HEK293 (cell line): ENCODE measurements around the gene CACNA1H.

Experiments used
- PRDM10 ChIP-seq: fragments of 450-650 bp; formaldehyde crosslinking; IDR thresholded peaks from 2 replicates; pipeline ENCODE4 v1.5.1; 2016; ENCODE audit warnings: missing biosample characterization, missing genetic modification characterization
- ZEB2 ChIP-seq: fragments of 450-650 bp; formaldehyde crosslinking; IDR thresholded peaks from 2 replicates; pipeline ENCODE4 v1.5.1; 2016; ENCODE audit warnings: missing biosample characterization, missing genetic modification characterization
- ZNF138 ChIP-seq: fragments of 450-650 bp; formaldehyde crosslinking; IDR thresholded peaks from 2 replicates; pipeline ENCODE4 v1.5.1; 2016; ENCODE audit warnings: missing biosample characterization, missing genetic modification characterization, borderline replicate concordance
- TF ChIP-seq, protein P1 (sequence below): fragments of 450-650 bp; formaldehyde crosslinking; IDR thresholded peaks from 2 replicates; pipeline ENCODE4 v1.5.1; 2016; ENCODE audit warnings: missing biosample characterization, missing genetic modification characterization, borderline replicate concordance
- TF ChIP-seq, protein P2 (sequence below): fragments of 450-650 bp; formaldehyde crosslinking; IDR thresholded peaks from 2 replicates; pipeline ENCODE4; 2016; ENCODE audit warnings: missing biosample characterization, missing genetic modification characterization
- TF ChIP-seq, protein P3 (sequence below): fragments of 450-650 bp; formaldehyde crosslinking; IDR thresholded peaks from 2 replicates; pipeline ENCODE4 v1.5.1; 2016; ENCODE audit warnings: missing biosample characterization, missing genetic modification characterization
- TF ChIP-seq, protein P4 (sequence below): fragments of 450-650 bp; formaldehyde crosslinking; IDR thresholded peaks from 2 replicates; pipeline ENCODE4 v1.5.1; 2016; ENCODE audit warnings: missing biosample characterization, missing genetic modification characterization

DNA sequence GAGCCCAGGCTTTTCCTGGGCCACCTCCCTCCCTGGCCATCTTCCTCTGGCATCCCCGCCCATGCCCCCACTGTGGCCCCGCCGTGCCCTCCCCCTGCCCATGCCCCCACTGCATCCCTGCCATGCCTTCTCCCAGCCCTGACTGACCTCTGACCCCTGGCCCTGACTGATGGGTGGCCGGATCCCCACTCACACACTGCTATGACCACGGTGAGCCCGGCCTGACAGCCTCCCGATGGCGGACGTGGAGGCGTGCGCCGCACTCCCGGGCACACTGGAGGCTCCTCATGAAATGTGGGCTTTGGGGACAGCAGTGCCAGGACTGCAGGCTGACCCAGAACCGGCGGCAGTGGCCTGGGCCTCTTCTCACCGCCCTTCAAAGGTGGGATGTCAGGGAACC is 46.2 kb upstream of the CACNA1H start:
- TF ChIP-seq ZEB2 (tag by site-specific recombination) (no peak), ZNF138 (tag by site-specific recombination) (no peak), PRDM10 (tag by site-specific recombination) (no peak)
- TF ChIP-seq, protein P1, sequence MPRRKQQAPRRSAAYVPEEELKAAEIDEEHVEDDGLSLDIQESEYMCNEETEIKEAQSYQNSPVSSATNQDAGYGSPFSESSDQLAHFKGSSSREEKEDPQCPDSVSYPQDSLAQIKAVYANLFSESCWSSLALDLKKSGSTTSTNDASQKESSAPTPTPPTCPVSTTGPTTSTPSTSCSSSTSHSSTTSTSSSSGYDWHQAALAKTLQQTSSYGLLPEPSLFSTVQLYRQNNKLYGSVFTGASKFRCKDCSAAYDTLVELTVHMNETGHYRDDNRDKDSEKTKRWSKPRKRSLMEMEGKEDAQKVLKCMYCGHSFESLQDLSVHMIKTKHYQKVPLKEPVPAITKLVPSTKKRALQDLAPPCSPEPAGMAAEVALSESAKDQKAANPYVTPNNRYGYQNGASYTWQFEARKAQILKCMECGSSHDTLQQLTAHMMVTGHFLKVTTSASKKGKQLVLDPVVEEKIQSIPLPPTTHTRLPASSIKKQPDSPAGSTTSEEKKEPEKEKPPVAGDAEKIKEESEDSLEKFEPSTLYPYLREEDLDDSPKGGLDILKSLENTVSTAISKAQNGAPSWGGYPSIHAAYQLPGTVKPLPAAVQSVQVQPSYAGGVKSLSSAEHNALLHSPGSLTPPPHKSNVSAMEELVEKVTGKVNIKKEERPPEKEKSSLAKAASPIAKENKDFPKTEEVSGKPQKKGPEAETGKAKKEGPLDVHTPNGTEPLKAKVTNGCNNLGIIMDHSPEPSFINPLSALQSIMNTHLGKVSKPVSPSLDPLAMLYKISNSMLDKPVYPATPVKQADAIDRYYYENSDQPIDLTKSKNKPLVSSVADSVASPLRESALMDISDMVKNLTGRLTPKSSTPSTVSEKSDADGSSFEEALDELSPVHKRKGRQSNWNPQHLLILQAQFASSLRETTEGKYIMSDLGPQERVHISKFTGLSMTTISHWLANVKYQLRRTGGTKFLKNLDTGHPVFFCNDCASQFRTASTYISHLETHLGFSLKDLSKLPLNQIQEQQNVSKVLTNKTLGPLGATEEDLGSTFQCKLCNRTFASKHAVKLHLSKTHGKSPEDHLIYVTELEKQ (tag by site-specific recombination), result no peak
- TF ChIP-seq, protein P2, sequence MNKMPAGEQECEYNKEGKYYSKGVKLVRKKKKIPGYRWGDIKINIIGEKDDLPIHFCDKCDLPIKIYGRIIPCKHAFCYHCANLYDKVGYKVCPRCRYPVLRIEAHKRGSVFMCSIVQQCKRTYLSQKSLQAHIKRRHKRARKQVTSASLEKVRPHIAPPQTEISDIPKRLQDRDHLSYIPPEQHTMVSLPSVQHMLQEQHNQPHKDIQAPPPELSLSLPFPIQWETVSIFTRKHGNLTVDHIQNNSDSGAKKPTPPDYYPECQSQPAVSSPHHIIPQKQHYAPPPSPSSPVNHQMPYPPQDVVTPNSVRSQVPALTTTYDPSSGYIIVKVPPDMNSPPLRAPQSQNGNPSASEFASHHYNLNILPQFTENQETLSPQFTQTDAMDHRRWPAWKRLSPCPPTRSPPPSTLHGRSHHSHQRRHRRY (tag by site-specific recombination), result no peak
- TF ChIP-seq, protein P3, sequence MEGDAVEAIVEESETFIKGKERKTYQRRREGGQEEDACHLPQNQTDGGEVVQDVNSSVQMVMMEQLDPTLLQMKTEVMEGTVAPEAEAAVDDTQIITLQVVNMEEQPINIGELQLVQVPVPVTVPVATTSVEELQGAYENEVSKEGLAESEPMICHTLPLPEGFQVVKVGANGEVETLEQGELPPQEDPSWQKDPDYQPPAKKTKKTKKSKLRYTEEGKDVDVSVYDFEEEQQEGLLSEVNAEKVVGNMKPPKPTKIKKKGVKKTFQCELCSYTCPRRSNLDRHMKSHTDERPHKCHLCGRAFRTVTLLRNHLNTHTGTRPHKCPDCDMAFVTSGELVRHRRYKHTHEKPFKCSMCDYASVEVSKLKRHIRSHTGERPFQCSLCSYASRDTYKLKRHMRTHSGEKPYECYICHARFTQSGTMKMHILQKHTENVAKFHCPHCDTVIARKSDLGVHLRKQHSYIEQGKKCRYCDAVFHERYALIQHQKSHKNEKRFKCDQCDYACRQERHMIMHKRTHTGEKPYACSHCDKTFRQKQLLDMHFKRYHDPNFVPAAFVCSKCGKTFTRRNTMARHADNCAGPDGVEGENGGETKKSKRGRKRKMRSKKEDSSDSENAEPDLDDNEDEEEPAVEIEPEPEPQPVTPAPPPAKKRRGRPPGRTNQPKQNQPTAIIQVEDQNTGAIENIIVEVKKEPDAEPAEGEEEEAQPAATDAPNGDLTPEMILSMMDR (tag by site-specific recombination), result no peak
- TF ChIP-seq, protein P4, sequence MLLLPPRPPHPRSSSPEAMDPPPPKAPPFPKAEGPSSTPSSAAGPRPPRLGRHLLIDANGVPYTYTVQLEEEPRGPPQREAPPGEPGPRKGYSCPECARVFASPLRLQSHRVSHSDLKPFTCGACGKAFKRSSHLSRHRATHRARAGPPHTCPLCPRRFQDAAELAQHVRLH, result no peak
